WTC11 (cell line): ENCODE data around the gene ADARB2.

Experiments used
- TCF7 ChIP-seq: sonication (generic); formaldehyde crosslinking; IDR thresholded peaks from 2 replicates; pipeline ENCODE4 v1.8.0; 2022; ENCODE audit warnings: mild to moderate bottlenecking, low read depth, missing genetic modification reagents, moderate library complexity
- USF2 ChIP-seq: sonication (generic); formaldehyde crosslinking; IDR thresholded peaks from 2 replicates; pipeline ENCODE4 v1.8.1; 2023; ENCODE audit warnings: mild to moderate bottlenecking, missing genetic modification reagents, moderate library complexity
- TF ChIP-seq, protein P1 (sequence below): fragments of 200-600 bp; IDR thresholded peaks from 2 replicates; pipeline ENCODE4 v1.8.0; 2022; ENCODE audit warnings: antibody characterized with exemption

DNA sequence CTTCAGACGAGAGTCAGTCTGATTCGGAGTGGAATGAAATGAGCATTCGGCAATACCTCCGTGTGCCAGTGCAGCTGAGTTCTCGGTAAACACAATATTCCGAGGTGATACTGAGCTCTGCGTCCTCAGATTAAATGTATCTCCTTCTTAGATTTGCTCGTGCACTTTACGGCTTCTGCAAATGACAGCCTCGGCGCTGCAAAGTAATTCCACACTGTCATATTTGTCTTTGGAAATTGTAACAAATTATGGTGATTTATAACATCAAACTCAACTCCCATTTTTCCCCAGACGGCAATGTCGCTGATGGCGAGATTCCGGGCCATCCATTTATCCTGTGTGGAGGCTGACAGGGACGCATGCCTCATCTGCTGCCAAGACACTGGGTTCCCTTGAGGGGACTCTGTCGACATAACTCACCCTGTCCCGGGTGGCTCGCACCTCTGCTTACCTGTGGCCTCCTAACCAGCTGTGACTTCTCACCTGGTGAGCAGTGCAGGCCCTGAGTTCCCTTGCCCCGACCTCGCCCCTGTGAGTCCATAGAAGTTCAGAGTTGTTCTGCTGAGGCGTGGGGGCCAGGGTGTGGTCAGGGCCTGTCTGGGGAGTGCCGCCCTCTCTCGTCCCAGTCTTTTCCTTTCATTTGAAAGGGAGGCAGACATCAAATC, 201.9 kb downstream of the ADARB2 start:
- TF ChIP-seq TCF7 (CRISPR knock-in tag) (no peak), USF2 (no peak)
- TF ChIP-seq, protein P1, sequence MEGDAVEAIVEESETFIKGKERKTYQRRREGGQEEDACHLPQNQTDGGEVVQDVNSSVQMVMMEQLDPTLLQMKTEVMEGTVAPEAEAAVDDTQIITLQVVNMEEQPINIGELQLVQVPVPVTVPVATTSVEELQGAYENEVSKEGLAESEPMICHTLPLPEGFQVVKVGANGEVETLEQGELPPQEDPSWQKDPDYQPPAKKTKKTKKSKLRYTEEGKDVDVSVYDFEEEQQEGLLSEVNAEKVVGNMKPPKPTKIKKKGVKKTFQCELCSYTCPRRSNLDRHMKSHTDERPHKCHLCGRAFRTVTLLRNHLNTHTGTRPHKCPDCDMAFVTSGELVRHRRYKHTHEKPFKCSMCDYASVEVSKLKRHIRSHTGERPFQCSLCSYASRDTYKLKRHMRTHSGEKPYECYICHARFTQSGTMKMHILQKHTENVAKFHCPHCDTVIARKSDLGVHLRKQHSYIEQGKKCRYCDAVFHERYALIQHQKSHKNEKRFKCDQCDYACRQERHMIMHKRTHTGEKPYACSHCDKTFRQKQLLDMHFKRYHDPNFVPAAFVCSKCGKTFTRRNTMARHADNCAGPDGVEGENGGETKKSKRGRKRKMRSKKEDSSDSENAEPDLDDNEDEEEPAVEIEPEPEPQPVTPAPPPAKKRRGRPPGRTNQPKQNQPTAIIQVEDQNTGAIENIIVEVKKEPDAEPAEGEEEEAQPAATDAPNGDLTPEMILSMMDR = no peak
